Fibroblast of skin of scalp (primary cell): ENCODE results near the gene MRPL42. TPM values are rescaled to one million over a fixed set of nuclear protein-coding genes. Genes with fewer than 3 reads are reported as not detected.
"Not testable (repeated sequence)": the region's sequence is repeated elsewhere in the genome, so short reads cannot be mapped to it uniquely, and the experiment has no call there.

Experiments used
- DNase-seq: peaks from one replicate; pipeline ENCODE4 v3.0.0-alpha.2; 2013
- polyA plus RNA-seq, 2 experiments: library from polyadenylated mRNA; unstranded; fragments of 120-200 nt; gene quantifications; one replicate each; pipeline ENCODE4 v1.2.1, GENCODE V29; 2013; ENCODE audit not compliant: insufficient read length in 2 of 2

MRPL42 gene
- polyA plus RNA-seq (2013, experiment 1 of 2; ENCODE audit: insufficient read length), result 41.1 TPM
- 47.6 TPM for polyA plus RNA-seq (2013, experiment 2 of 2; ENCODE audit: insufficient read length)

- DNase-seq, result peak; percentile 88
Observed at GRCh38 chr12:93467351-93468007, at the start of gene MRPL42. MRPL42 (plus strand) TSS chr12:93467514; CDS start chr12:93469286, 1,772 bp downstream.

GRCh38 chr12:93417967-93418480 lies 49.3 kb upstream of the MRPL42 start:
- DNase-seq, result no peak

GRCh38 chr12:93419388-93420034 lies 47.8 kb upstream of the MRPL42 start:
- DNase-seq, result peak; percentile 58

- no peak for DNase-seq
Observed at GRCh38 chr12:93422050-93422449, 45.3 kb upstream of the MRPL42 start.

- DNase-seq, result no peak
Observed at GRCh38 chr12:93425736-93426411, 41.4 kb upstream of the MRPL42 start.

- DNase-seq, result no peak
Observed at GRCh38 chr12:93426412-93426805, 40.9 kb upstream of the MRPL42 start.

- peak; percentile 34 for DNase-seq
Observed at GRCh38 chr12:93427779-93428564, 39.3 kb upstream of the MRPL42 start.

- no peak for DNase-seq
Observed at GRCh38 chr12:93429448-93429847, 37.9 kb upstream of the MRPL42 start.

GRCh38 chr12:93429852-93430251 lies 37.5 kb upstream of the MRPL42 start:
- no peak for DNase-seq

GRCh38 chr12:93430280-93430679 lies 37.0 kb upstream of the MRPL42 start:
- DNase-seq, result peak; percentile 49

GRCh38 chr12:93432031-93432430 lies 35.3 kb upstream of the MRPL42 start:
- not testable (repeated sequence) for DNase-seq

GRCh38 chr12:93434256-93434865 lies 33.0 kb upstream of the MRPL42 start:
- peak; percentile 29 for DNase-seq

GRCh38 chr12:93438266-93439050 lies 28.9 kb upstream of the MRPL42 start:
- no peak for DNase-seq

GRCh38 chr12:93440043-93440835 lies 27.1 kb upstream of the MRPL42 start:
- no peak for DNase-seq

GRCh38 chr12:93441081-93441616 lies 26.2 kb upstream of the MRPL42 start:
- peak; percentile 12 for DNase-seq

GRCh38 chr12:93441617-93442410 lies 25.5 kb upstream of the MRPL42 start, which contains the start of gene UBE2N:
UBE2N (minus strand) TSS chr12:93441947; CDS start chr12:93441884, 63 bp downstream.
- DNase-seq, result peak; percentile 97

GRCh38 chr12:93442411-93443340 lies 24.6 kb upstream of the MRPL42 start:
- DNase-seq, result no peak

GRCh38 chr12:93443576-93443975 lies 23.7 kb upstream of the MRPL42 start:
- DNase-seq, result no peak
